MCF 10A (cell line): ENCODE data around the gene ATPAF1. TPM values are rescaled to one million over a fixed set of nuclear protein-coding genes. Genes with fewer than 3 reads are reported as not detected.
A peak's percentile ranks its signal among the peaks of the same experiment; 100 is the strongest.

Experiments
- BruUV-seq: library from RNA; stranded (reverse); fragments of 400-500 nt; replicated peaks from 2 replicates; lab custom pipeline; 2021; lab: Mats Ljungman, UMichigan
- CTCF ChIA-PET: fragments of 300-600 bp; sonication (Branson Sonifier 250); formaldehyde crosslinking; extraction: SDS; loops from one replicate; lab custom pipeline; 2021; ENCODE audit warnings: antibody characterized with exemption, inconsistent platforms; lab: Yijun Ruan, JAX
- POLR2A ChIA-PET: fragments of 300-600, 350-650 bp; sonication (Branson Sonifier 250); formaldehyde crosslinking; extraction: SDS; loops from one replicate; lab custom pipeline; 2020; ENCODE audit warnings: antibody characterized with exemption, inconsistent platforms; lab: Yijun Ruan, JAX
- DNase-seq: peaks from one replicate; pipeline ENCODE4 v3.0.0-alpha.2; 2018; ENCODE audit not compliant: unreplicated experiment
- H3K27ac Mint-ChIP-seq: one replicate; pipeline ENCODE4 v1.8.0; 2022; ENCODE audit warnings: mild to moderate bottlenecking, low read depth, mixed read lengths; ENCODE audit not compliant: unreplicated experiment
- H3K27me3 Mint-ChIP-seq: one replicate; pipeline ENCODE4 v1.8.0; 2022; ENCODE audit warnings: mixed read lengths; ENCODE audit not compliant: insufficient read depth, unreplicated experiment
- H3K36me3 Mint-ChIP-seq: one replicate; pipeline ENCODE4 v1.8.0; 2022; ENCODE audit warnings: mild to moderate bottlenecking, moderate library complexity, mixed read lengths; ENCODE audit not compliant: insufficient read depth, unreplicated experiment
- H3K4me1 Mint-ChIP-seq: one replicate; pipeline ENCODE4 v1.8.0; 2022; ENCODE audit warnings: mixed read lengths; ENCODE audit not compliant: insufficient read depth, unreplicated experiment
- H3K4me3 Mint-ChIP-seq: one replicate; pipeline ENCODE4 v1.8.0; 2022; ENCODE audit warnings: mild to moderate bottlenecking, moderate library complexity, mixed read lengths; ENCODE audit not compliant: unreplicated experiment
- H3K9me3 Mint-ChIP-seq: one replicate; pipeline ENCODE4 v1.8.0; 2022; ENCODE audit warnings: mixed read lengths; ENCODE audit not compliant: unreplicated experiment
- intact Hi-C: fragments of 100-400 bp; cut with micrococcal nuclease; formaldehyde crosslinking; loops from 2 replicates; pipeline ENCODE4 v1.14.1; 2022
- total RNA-seq: library from RNA; stranded (reverse); gene quantifications from 2 replicates; pipeline ENCODE4 v1.2.3, GENCODE V29; 2022
- TF ChIP-seq, protein P1 (sequence below): fragments of 200-600 bp; IDR thresholded peaks from one replicate; pipeline ENCODE4 v1.8.0; 2022; ENCODE audit warnings: antibody characterized with exemption, mild to moderate bottlenecking; ENCODE audit not compliant: unreplicated experiment

The ATPAF1 gene
- total RNA-seq, 1 experiment from 2014 or later = 43.2 TPM

DNA sequence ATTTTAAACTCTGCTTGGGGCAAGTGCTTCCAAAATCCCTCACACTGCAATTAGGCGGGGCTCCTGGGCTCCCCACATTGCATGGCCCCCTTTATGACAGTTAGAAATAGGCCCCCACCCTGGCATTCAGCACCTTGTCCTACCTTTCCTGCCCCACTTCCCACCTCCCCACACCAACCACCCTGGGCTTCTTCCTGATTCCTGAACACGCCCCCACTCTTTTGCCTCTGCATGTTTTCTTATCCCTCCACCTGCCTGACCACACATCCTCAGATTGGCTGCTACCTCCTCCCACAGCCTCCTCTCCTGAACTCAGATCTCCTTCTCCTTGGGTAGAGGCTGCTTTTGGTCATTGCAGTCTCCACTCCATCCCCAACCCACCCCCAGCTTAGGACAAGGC, 53.1 kb downstream of the ATPAF1 start:
- no peaks in the 10 kb centered on the region for H3K9me3 Mint-ChIP-seq
- ChIA-PET POLR2A (interaction anchor here (0.6 to 5.6 kb wide), 4 partner anchors 11 to 402 kb away, joined by 3 to 73 read pairs (median 13); partner anchors contain the start of gene MKNK1), CTCF (interaction anchor here (1.3 kb wide), 1 partner anchor 11 kb away, joined by 6 read pairs; the partner anchor contains the start of gene MKNK1)
- peak overlapping the region; percentile 86 for H3K4me3 Mint-ChIP-seq
- DNase-seq = no peak
- peaks cover 34% of the 10 kb centered on the region for H3K4me1 Mint-ChIP-seq
- peak overlapping the region; percentile 89 for H3K27ac Mint-ChIP-seq
- H3K27me3 Mint-ChIP-seq = no peaks in the 10 kb centered on the region
- intact Hi-C loops = no loop called here
- H3K36me3 Mint-ChIP-seq = peaks cover 5% of the 10 kb centered on the region
- TF ChIP-seq, protein P1, sequence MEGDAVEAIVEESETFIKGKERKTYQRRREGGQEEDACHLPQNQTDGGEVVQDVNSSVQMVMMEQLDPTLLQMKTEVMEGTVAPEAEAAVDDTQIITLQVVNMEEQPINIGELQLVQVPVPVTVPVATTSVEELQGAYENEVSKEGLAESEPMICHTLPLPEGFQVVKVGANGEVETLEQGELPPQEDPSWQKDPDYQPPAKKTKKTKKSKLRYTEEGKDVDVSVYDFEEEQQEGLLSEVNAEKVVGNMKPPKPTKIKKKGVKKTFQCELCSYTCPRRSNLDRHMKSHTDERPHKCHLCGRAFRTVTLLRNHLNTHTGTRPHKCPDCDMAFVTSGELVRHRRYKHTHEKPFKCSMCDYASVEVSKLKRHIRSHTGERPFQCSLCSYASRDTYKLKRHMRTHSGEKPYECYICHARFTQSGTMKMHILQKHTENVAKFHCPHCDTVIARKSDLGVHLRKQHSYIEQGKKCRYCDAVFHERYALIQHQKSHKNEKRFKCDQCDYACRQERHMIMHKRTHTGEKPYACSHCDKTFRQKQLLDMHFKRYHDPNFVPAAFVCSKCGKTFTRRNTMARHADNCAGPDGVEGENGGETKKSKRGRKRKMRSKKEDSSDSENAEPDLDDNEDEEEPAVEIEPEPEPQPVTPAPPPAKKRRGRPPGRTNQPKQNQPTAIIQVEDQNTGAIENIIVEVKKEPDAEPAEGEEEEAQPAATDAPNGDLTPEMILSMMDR = no peak
- BruUV-seq = no TSS peak

DNA sequence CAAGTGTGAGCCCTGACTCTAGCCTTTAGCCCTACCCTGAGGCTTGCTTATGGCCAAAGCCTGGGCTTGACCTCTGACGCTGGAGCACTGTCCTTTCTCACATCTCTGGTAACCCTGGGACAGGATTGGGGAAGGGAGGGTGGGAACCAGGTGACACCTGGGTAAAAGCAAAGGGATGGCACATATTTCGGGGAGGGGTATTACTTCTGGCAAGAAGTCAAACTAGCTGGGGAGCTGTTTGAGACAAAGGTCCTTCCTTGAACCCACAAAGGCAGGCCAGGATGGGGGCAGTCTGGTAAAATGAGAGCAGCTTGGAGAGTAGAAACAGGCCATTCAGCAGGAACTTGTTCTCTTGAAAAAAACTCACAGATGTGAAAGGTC, 53.6 kb downstream of the ATPAF1 start:
- no peaks in the 10 kb centered on the region for H3K9me3 Mint-ChIP-seq
- BruUV-seq = no TSS peak
- POLR2A ChIA-PET = interaction anchor here (0.7 to 5.6 kb wide), 4 partner anchors 10 to 995 kb away, joined by 3 to 73 read pairs (median 18); partner anchors contain the start of gene MKNK1
- intact Hi-C loops = no loop called here
- peak overlapping the region; percentile 89 for H3K27ac Mint-ChIP-seq
- H3K4me3 Mint-ChIP-seq = no peak overlapping the region
- H3K4me1 Mint-ChIP-seq = peaks cover 34% of the 10 kb centered on the region
- H3K36me3 Mint-ChIP-seq = peaks cover 7% of the 10 kb centered on the region
- DNase-seq = no peak
- CTCF ChIA-PET = interaction anchor here (0.6 kb wide), 1 partner anchor 564 kb away, joined by 4 read pairs; no protein-coding TSS in a partner anchor
- TF ChIP-seq, protein P1 = no peak
- no peaks in the 10 kb centered on the region for H3K27me3 Mint-ChIP-seq

DNA sequence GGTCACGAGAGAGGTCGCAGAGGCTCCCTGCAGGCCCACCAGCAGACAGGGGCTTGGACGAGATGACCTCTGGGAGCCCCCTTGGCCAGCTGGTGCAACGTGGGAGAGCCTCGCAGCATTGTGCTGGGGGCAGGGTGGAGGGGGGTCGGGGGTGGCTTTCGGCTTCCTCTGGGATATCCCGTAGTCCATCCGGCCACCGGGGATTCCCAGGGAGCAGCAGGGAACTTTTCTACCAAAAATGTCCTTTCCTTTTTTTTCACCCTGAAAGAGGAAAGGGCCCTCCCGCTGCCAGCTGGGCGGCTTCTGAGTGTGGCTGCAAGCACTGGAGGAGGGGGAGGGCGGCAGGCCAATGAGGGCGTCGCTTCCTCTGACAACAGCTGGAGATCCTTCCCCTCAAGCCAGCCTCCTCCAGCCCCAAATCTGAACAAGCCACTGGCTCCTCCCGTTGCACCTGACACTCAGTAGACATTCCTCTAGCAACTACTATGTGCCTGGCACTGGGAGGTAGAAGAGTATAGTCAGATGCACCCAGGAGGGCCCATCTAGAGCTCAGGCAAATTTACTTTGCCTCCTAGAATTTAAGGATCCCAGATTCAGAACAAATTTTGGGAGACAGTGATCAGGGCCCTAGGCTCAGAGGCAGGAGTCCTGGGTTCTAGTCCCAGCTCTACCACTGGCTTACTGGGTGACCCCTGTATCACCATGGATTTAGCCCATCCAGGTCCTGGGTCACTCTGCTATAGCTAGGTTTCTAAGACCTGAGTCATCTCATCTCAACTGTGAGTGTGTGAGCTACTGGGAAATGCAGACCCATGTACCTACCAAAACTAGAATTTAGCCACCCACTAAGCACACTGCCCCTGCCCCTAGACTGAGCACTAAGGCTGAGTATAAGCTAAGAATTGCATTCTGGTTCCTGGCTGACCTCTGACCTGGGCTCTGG, 54.2 kb downstream of the ATPAF1 start:
- peaks cover 7% of the 10 kb centered on the region for H3K36me3 Mint-ChIP-seq
- H3K9me3 Mint-ChIP-seq = no peaks in the 10 kb centered on the region
- intact Hi-C loops = loop anchor here (1.0 kb wide), 1 partner anchor 28 kb away; no protein-coding TSS in a partner anchor
- CTCF ChIA-PET = interaction anchor here (0.6 to 1.3 kb wide), 4 partner anchors 17 to 565 kb away, joined by 3 to 4 read pairs (median 4); no protein-coding TSS in a partner anchor
- no TSS peak for BruUV-seq
- peak overlapping the region; percentile 31 for H3K27ac Mint-ChIP-seq
- peaks cover 34% of the 10 kb centered on the region for H3K4me1 Mint-ChIP-seq
- no peaks in the 10 kb centered on the region for H3K27me3 Mint-ChIP-seq
- no peak overlapping the region for H3K4me3 Mint-ChIP-seq
- DNase-seq = peak; percentile 67
- POLR2A ChIA-PET = interaction anchor here (0.7 to 4.1 kb wide), 4 partner anchors 10 to 994 kb away, joined by 3 to 34 read pairs (median 3); partner anchors contain the start of gene MKNK1
- TF ChIP-seq, protein P1 = no peak
